Upper lobe of left lung (tissue), 6 donors: Measurements from ENCODE around the gene FOXO3. TPM values are rescaled to one million over a fixed set of nuclear protein-coding genes. Genes with fewer than 3 reads are reported as not detected.
A peak's percentile ranks its signal among the peaks of the same experiment; 100 is the strongest.

ENCODE experiments used
- ATAC-seq, 2 donors: fragments of 200-7000 bp; cut with Tn5 transposase; one replicate each; pipeline ENCODE4 v1.9.1; 2022; ENCODE audit warnings: mild to moderate bottlenecking in 2 of 2, moderate library complexity in 2 of 2; ENCODE audit not compliant: low FRiP score in 2 of 2
- DNase-seq, 2 donors: peaks; one replicate each; pipeline ENCODE4 v3.0.0-alpha.2; 2019 to 2020
- H3K27ac ChIP-seq, 4 donors: fragments of 200-600 bp; sonication (generic); one replicate each; pipeline ENCODE4 v1.5.1; 2016 to 2019
- H3K27me3 ChIP-seq, 4 donors: fragments of 200-600 bp; sonication (generic); one replicate each; pipeline ENCODE4 v1.5.1; 2017 to 2019
- H3K36me3 ChIP-seq, 4 donors: fragments of 200-600 bp; sonication (generic); one replicate each; pipeline ENCODE4 v1.5.1; 2016 to 2019
- H3K4me1 ChIP-seq, 4 donors: fragments of 200-600 bp; sonication (generic); one replicate each; pipeline ENCODE4 v1.5.1; 2018 to 2019
- H3K4me3 ChIP-seq, 4 donors: fragments of 200-600 bp; sonication (generic); one replicate each; pipeline ENCODE4 v1.5.1; 2017 to 2019; ENCODE audit warnings: mild to moderate bottlenecking in 2 of 4, moderate library complexity in 1 of 4
- H3K9me3 ChIP-seq, 4 donors: fragments of 200-600 bp; sonication (generic); one replicate each; pipeline ENCODE4 v1.5.1; 2018 to 2019
- CTCF ChIP-seq, 6 experiments: fragments of 450-650 bp in 4 of 6; fragments of 200-600 bp in 2 of 6; sonication (generic) in 2 of 6; IDR thresholded peaks; one replicate each; pipeline ENCODE4 v1.5.1; 2016 to 2019; ENCODE audit warnings: antibody characterized with exemption in 6 of 6
- EP300 ChIP-seq, 4 donors: sonication (generic); formaldehyde crosslinking; IDR thresholded peaks; one replicate each; pipeline ENCODE4 v1.5.1; 2017; ENCODE audit warnings: antibody characterized with exemption in 4 of 4, control low read depth in 2 of 4
- POLR2A ChIP-seq, 4 donors: fragments of 450-650 bp; IDR thresholded peaks; one replicate each; pipeline ENCODE4 v1.5.1; 2016 to 2017; ENCODE audit warnings: antibody characterized with exemption in 4 of 4, mild to moderate bottlenecking in 2 of 4
- POLR2AphosphoS5 ChIP-seq, 2 donors: sonication (generic); formaldehyde crosslinking; IDR thresholded peaks; one replicate each; pipeline ENCODE4 v1.5.1; 2017; ENCODE audit warnings: antibody characterized with exemption in 2 of 2
- WGBS, 2 donors: methylation state at CpG; one replicate each; pipeline ENCODE4 v1.1.5; 2017 to 2018; 5-methylcytosine and 5-hydroxymethylcytosine counted together
- total RNA-seq, 6 donors: library from RNA; depleted of rRNA in 4 of 6; stranded (reverse); fragments of >200 nt in 4 of 6; gene quantifications; one replicate each; pipeline versions ENCODE4 v1.1.0 to v1.2.1, GENCODE V29; 2016 to 2021
- donor health status: DM: no; HTN: no; CAD: no; lungs with moderate emphysema.
- donor health status: DM: no; HTN: yes; CAD: no; lungs with severe emphysema.

FOXO3 gene
- total RNA-seq, 6 donors from 2014 or later: 52.6 to 101 (median 71.9) TPM

GRCh38 chr6:108609276-108609769 is 48.6 kb downstream of the FOXO3 start:
- Histone ChIP-seq H3K36me3 (no peaks in the 10 kb centered on the region), H3K4me1 (peaks cover 40 to 68% (median 50%) of the 10 kb centered on the region in 4 donors), H3K9me3 (peaks cover 0 to 3% (median 0%) of the 10 kb centered on the region in 4 donors), H3K27me3 (no peaks in the 10 kb centered on the region), H3K4me3 (no peak overlapping the region), H3K27ac (peak overlapping the region in 2 of 4 donors; percentile 8 to 71)
- TF ChIP-seq POLR2A (IDR thresholded peaks at IDR 0.05) (no peak), EP300 (IDR thresholded peaks at IDR 0.05) (no peak), POLR2AphosphoS5 (IDR thresholded peaks at IDR 0.05) (no peak), CTCF (IDR thresholded peaks at IDR 0.05) (no peak)
- ATAC-seq: peak in 1 of 2 donors; percentile 78
- WGBS, 2 donors: 93 to 95% methylated on average over 5 of the region's 5 CpGs
- DNase-seq: no peak

GRCh38 chr6:108610270-108610839 is 49.6 kb downstream of the FOXO3 start:
- WGBS, 2 donors: 70 to 84% methylated on average over 3 of the region's 3 CpGs
- ATAC-seq (no peak), DNase-seq (no peak)
- Histone ChIP-seq H3K9me3 (peaks cover 0 to 3% (median 0%) of the 10 kb centered on the region in 4 donors), H3K4me1 (peaks cover 40 to 60% (median 47%) of the 10 kb centered on the region in 4 donors), H3K27ac (peak overlapping the region in 1 of 4 donors; percentile 38), H3K36me3 (no peaks in the 10 kb centered on the region), H3K27me3 (no peaks in the 10 kb centered on the region), H3K4me3 (no peak overlapping the region)
- TF ChIP-seq CTCF (IDR thresholded peaks at IDR 0.05) (no peak), EP300 (IDR thresholded peaks at IDR 0.05) (no peak), POLR2AphosphoS5 (IDR thresholded peaks at IDR 0.05) (no peak), POLR2A (IDR thresholded peaks at IDR 0.05) (no peak)

- TF ChIP-seq POLR2AphosphoS5 (IDR thresholded peaks at IDR 0.05) (no peak), POLR2A (IDR thresholded peaks at IDR 0.05) (no peak), EP300 (IDR thresholded peaks at IDR 0.05) (no peak), CTCF (IDR thresholded peaks at IDR 0.05) (no peak)
- ATAC-seq: no peak
- DNase-seq: no peak
- peaks cover 0 to 3% (median 0%) of the 10 kb centered on the region in 4 donors for H3K9me3 ChIP-seq
- H3K36me3 ChIP-seq: no peaks in the 10 kb centered on the region
- H3K4me1 ChIP-seq: peaks cover 40 to 54% (median 43%) of the 10 kb centered on the region in 4 donors
- 62 to 69% methylated on average over 4 of the region's 4 CpGs for WGBS, 2 donors
- no peaks in the 10 kb centered on the region for H3K27me3 ChIP-seq
- no peak overlapping the region for H3K4me3 ChIP-seq
- no peak overlapping the region for H3K27ac ChIP-seq
Observed at GRCh38 chr6:108610957-108611586, 50.4 kb downstream of the FOXO3 start.

GRCh38 chr6:108612852-108613251 is 52.1 kb downstream of the FOXO3 start:
- TF ChIP-seq POLR2A (IDR thresholded peaks at IDR 0.05) (no peak), EP300 (IDR thresholded peaks at IDR 0.05) (no peak), POLR2AphosphoS5 (IDR thresholded peaks at IDR 0.05) (no peak), CTCF (IDR thresholded peaks at IDR 0.05) (no peak)
- DNase-seq (no peak), ATAC-seq (no peak)
- Histone ChIP-seq H3K27me3 (no peaks in the 10 kb centered on the region), H3K4me3 (no peak overlapping the region), H3K4me1 (peaks cover 37 to 53% (median 44%) of the 10 kb centered on the region in 4 donors), H3K27ac (no peak overlapping the region), H3K36me3 (no peaks in the 10 kb centered on the region), H3K9me3 (peaks cover 0 to 3% (median 0%) of the 10 kb centered on the region in 4 donors)
